Activated T-helper 1 cell treated with anti-CD3 and anti-CD28 coated beads, Interleukin-12 subunit alpha, Interleukin-12 subunit beta, Interleukin-2, Interleukin-4 antibody, amounts not matched to agents 30 ng/mL and 10 ng/mL and 1 ng/mL, durations not matched to agents 14 hours and 24 hours and 36 hours (primary cell): Measurements from ENCODE around the gene ASCL1. TPM values are rescaled to one million over a fixed set of nuclear protein-coding genes. Genes with fewer than 3 reads are reported as not detected.
A peak's percentile ranks its signal among the peaks of the same experiment; 100 is the strongest.

Experiments used
- DNase-seq: peaks from one replicate; pipeline ENCODE4 v3.0.0; 2021; ENCODE audit warnings: low spot score
- H3K27ac Mint-ChIP-seq: one replicate; pipeline ENCODE4 v1.8.0; 2021; ENCODE audit warnings: mild to moderate bottlenecking, mixed read lengths
- H3K27me3 Mint-ChIP-seq: one replicate; pipeline ENCODE4 v1.8.0; 2022; ENCODE audit warnings: mild to moderate bottlenecking, moderate library complexity, mixed read lengths; ENCODE audit not compliant: insufficient read depth
- H3K36me3 Mint-ChIP-seq: one replicate; pipeline ENCODE4 v1.8.0; 2021; ENCODE audit warnings: low read depth, mixed read lengths
- H3K4me1 Mint-ChIP-seq: one replicate; pipeline ENCODE4 v1.8.0; 2021; ENCODE audit warnings: low read depth, mixed read lengths
- H3K4me3 Mint-ChIP-seq: one replicate; pipeline ENCODE4 v1.8.0; 2021; ENCODE audit warnings: mild to moderate bottlenecking, moderate library complexity, mixed read lengths
- H3K9me3 Mint-ChIP-seq: one replicate; pipeline ENCODE4 v1.8.0; 2021; ENCODE audit warnings: mixed read lengths
- intact Hi-C: fragments of 100-400 bp; cut with micrococcal nuclease; formaldehyde crosslinking; loops from one replicate; pipeline ENCODE4 v1.15.1; 2024
- total RNA-seq: library from RNA; stranded (reverse); gene quantifications from 2 replicates; pipeline ENCODE4 v1.2.3, GENCODE V29; 2022

ASCL1 gene
- total RNA-seq, 1 donor from 2014 or later: 0.08 TPM

DNA sequence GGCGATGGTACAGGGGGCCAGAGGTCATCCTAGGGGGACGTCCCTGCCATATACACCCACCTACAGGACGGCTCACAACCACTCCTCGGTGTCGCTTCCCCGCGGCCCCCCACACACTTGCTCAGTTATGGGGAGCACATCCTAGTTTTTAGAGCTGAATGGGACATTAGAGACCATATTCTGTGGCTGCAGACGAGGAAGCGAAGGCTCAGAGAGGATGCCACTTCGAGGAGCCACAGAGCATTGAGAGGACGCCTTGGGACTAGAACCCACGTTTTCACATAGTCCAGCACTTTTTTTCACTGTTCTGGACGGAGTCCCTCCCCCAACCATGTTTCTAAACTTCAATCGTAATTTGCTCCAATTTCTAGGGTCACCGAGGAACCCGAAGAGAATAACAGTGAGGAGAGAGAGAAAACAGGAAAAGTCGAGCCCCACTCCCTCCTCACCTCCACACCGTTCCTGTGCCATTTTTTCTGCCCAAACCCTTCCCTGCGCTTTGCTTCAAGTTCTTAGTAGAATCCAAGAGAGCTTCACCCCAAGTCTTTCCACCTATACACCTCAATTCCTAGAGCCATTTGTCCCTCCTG, 641 bp upstream of the ASCL1 start:
- Mint-ChIP-seq H3K9me3 (no peaks in the 10 kb centered on the region), H3K27ac (peak overlapping the region; percentile 67), H3K36me3 (no peaks in the 10 kb centered on the region), H3K4me3 (peak overlapping the region; percentile 74), H3K27me3 (peaks cover 74% of the 10 kb centered on the region), H3K4me1 (peaks cover 37% of the 10 kb centered on the region)
- intact Hi-C loops: loop anchor here (1.0 kb wide), 1 partner anchor 8 kb away; no protein-coding TSS in a partner anchor
- no peak for DNase-seq

DNA sequence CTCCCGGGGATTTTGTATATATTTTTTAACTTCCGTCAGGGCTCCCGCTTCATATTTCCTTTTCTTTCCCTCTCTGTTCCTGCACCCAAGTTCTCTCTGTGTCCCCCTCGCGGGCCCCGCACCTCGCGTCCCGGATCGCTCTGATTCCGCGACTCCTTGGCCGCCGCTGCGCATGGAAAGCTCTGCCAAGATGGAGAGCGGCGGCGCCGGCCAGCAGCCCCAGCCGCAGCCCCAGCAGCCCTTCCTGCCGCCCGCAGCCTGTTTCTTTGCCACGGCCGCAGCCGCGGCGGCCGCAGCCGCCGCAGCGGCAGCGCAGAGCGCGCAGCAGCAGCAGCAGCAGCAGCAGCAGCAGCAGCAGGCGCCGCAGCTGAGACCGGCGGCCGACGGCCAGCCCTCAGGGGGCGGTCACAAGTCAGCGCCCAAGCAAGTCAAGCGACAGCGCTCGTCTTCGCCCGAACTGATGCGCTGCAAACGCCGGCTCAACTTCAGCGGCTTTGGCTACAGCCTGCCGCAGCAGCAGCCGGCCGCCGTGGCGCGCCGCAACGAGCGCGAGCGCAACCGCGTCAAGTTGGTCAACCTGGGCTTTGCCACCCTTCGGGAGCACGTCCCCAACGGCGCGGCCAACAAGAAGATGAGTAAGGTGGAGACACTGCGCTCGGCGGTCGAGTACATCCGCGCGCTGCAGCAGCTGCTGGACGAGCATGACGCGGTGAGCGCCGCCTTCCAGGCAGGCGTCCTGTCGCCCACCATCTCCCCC, 777 bp downstream of the ASCL1 start:
- Mint-ChIP-seq H3K27me3 (peaks cover 81% of the 10 kb centered on the region), H3K4me3 (peak overlapping the region; percentile 80), H3K36me3 (no peaks in the 10 kb centered on the region), H3K27ac (no peak overlapping the region), H3K9me3 (no peaks in the 10 kb centered on the region), H3K4me1 (peaks cover 41% of the 10 kb centered on the region)
- intact Hi-C loops: no loop called here
- no peak for DNase-seq

DNA sequence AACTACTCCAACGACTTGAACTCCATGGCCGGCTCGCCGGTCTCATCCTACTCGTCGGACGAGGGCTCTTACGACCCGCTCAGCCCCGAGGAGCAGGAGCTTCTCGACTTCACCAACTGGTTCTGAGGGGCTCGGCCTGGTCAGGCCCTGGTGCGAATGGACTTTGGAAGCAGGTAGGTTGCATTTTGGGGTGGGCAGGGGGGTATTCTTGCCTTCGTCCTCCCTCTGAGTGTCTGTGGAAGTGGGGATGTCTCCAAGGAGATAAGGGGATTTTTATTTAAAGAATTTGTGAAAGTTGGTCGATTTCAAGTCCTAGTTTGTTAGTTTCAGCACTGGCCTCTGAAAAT, 1.3 kb downstream of the ASCL1 start:
- intact Hi-C loops: no loop called here
- peak overlapping the region; percentile 50 for H3K4me3 Mint-ChIP-seq
- H3K36me3 Mint-ChIP-seq: no peaks in the 10 kb centered on the region
- peaks cover 5% of the 10 kb centered on the region for H3K9me3 Mint-ChIP-seq
- no peak for DNase-seq
- peak overlapping the region; percentile 42 for H3K27ac Mint-ChIP-seq
- peaks cover 87% of the 10 kb centered on the region for H3K27me3 Mint-ChIP-seq
- H3K4me1 Mint-ChIP-seq: peaks cover 35% of the 10 kb centered on the region

DNA sequence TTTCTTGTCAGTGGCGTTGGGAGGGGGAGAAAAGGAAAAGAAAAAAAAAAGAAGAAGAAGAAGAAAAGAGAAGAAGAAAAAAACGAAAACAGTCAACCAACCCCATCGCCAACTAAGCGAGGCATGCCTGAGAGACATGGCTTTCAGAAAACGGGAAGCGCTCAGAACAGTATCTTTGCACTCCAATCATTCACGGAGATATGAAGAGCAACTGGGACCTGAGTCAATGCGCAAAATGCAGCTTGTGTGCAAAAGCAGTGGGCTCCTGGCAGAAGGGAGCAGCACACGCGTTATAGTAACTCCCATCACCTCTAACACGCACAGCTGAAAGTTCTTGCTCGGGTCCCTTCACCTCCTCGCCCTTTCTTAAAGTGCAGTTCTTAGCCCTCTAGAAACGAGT, 1.9 kb downstream of the ASCL1 start:
- peak overlapping the region; percentile 50 for H3K4me3 Mint-ChIP-seq
- H3K9me3 Mint-ChIP-seq: peaks cover 11% of the 10 kb centered on the region
- H3K36me3 Mint-ChIP-seq: peaks cover 5% of the 10 kb centered on the region
- peak overlapping the region; percentile 42 for H3K27ac Mint-ChIP-seq
- no peak for DNase-seq
- intact Hi-C loops: no loop called here
- peaks cover 89% of the 10 kb centered on the region for H3K27me3 Mint-ChIP-seq
- peaks cover 34% of the 10 kb centered on the region for H3K4me1 Mint-ChIP-seq

DNA sequence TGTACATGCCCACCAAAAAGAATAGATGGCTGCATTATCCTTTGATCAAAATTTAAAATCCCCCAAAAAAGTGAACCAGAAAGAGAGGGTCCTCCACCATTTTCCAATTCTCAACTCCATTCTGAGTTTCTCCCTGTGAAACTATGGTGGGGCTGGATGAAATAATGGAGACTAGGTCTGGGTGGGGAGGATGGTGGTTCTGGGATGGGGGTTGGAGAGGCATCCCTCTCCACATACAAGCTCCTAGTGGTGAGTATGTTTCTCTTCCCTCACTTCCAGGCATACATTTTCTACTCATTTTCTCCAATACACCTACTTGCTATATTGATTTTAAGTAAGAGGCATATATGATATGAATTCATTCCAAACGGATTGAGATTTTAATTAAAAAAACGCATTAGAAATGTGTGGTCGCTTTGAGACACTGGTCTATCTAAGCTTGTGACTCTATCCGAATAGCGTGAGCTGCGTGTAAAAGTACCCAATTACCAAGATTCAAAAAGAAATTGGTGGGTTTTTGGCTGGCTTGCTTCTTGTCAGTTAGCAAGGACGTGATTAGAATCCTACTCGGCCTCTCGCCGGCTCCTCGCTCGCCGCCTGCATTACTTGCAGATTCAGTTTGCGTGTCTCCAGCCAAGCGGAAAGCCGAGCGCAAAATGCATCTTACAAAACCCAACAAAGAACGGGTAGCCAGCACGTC, 3.4 kb downstream of the ASCL1 start:
- no peak overlapping the region for H3K4me3 Mint-ChIP-seq
- peaks cover 90% of the 10 kb centered on the region for H3K27me3 Mint-ChIP-seq
- H3K4me1 Mint-ChIP-seq: peaks cover 45% of the 10 kb centered on the region
- peaks cover 5% of the 10 kb centered on the region for H3K36me3 Mint-ChIP-seq
- DNase-seq: no peak
- intact Hi-C loops: no loop called here
- peaks cover 13% of the 10 kb centered on the region for H3K9me3 Mint-ChIP-seq
- H3K27ac Mint-ChIP-seq: no peak overlapping the region

DNA sequence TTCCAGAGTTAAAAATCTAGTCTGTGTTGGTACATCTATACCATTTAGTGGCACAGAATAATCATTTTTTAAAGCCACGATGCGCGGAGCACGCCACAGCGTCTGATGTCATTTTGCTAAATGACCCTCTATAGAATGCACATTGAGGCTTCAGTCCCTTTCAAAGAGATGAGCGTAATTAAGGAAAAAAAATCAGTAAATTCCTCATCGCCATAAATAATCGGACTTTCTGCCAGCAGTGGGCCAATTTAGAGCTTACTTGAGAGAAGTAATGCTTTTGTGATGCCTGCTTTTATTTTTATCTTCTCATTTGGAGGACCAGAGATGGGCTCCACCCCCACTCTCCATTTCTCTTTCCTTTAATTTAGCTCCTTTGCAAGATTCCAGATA, 4.0 kb downstream of the ASCL1 start:
- H3K36me3 Mint-ChIP-seq: peaks cover 5% of the 10 kb centered on the region
- H3K9me3 Mint-ChIP-seq: peaks cover 13% of the 10 kb centered on the region
- peaks cover 46% of the 10 kb centered on the region for H3K4me1 Mint-ChIP-seq
- no peak for DNase-seq
- H3K4me3 Mint-ChIP-seq: no peak overlapping the region
- H3K27ac Mint-ChIP-seq: no peak overlapping the region
- intact Hi-C loops: no loop called here
- peaks cover 94% of the 10 kb centered on the region for H3K27me3 Mint-ChIP-seq

DNA sequence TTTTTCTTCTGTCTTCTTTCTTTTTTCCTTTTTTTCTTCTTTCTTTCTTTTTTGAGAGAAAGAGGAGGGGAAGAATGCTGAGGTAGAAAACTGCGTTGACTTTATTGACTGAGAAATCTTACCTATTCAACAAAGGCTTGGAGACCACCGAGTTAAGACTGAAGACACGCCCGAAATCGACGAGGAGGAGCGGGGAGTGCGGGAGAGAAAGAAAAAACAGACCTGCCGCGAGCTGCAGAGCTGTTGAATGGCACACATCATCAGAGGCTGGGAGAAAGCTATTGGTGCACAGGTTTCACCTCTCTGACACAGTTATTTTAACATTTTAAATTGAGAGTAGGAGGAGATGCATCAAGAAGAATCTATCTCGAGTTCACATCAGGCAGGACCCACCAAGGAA, 5.1 kb downstream of the ASCL1 start:
- Mint-ChIP-seq H3K4me1 (peaks cover 37% of the 10 kb centered on the region), H3K36me3 (peaks cover 5% of the 10 kb centered on the region), H3K27me3 (peaks cover 96% of the 10 kb centered on the region), H3K4me3 (no peak overlapping the region), H3K9me3 (peaks cover 13% of the 10 kb centered on the region), H3K27ac (no peak overlapping the region)
- DNase-seq: no peak
- intact Hi-C loops: no loop called here

DNA sequence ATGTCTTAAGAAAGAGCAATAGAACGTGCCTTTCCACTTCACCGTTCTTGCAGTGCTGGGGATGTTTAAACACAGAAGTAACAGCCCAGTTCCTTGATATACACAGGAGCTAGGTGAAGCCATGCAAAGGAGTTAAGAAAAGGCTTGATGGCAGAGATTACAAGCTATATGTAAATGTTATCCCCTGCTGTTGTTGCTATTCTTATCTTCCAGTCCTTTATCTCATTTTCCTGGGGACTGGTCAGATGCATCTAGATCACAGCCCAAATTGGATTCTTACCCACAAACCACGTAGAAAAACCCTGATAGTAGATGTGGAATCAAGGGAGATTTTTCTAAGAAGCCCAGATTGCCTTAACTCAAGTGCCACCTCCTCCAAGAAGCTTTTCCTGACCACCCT, 5.5 kb downstream of the ASCL1 start:
- intact Hi-C loops: no loop called here

DNA sequence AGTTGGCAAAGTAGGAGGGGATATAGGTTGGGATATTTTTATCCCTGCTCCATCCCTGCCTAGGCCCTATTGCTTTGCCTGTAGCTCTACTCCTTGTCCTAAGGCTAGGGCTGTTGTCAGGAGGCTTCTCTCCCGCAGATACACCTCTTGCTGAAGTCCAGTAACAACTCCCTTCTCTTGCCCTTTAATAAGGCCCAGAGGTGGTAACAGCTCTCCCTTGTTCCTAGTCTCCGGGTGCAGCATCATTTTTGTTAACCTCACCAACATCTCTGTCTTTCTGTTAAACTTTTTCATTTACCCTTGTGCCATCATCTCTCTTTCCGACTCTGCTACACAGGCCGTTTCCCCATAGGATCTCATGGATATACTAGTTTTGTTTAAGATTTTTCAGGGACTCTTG, 6.3 kb downstream of the ASCL1 start:
- peaks cover 5% of the 10 kb centered on the region for H3K36me3 Mint-ChIP-seq
- peaks cover 13% of the 10 kb centered on the region for H3K9me3 Mint-ChIP-seq
- H3K4me3 Mint-ChIP-seq: no peak overlapping the region
- no peak overlapping the region for H3K27ac Mint-ChIP-seq
- H3K4me1 Mint-ChIP-seq: peaks cover 37% of the 10 kb centered on the region
- intact Hi-C loops: loop anchor here (2.0 kb wide), 1 partner anchor 13 kb away; no protein-coding TSS in a partner anchor
- no peak for DNase-seq
- peaks cover 94% of the 10 kb centered on the region for H3K27me3 Mint-ChIP-seq

More for the DNA sequence above, 5.5 kb downstream of the ASCL1 start:
- peaks cover 96% of the 10 kb centered on the region for H3K27me3 Mint-ChIP-seq
- peaks cover 5% of the 10 kb centered on the region for H3K36me3 Mint-ChIP-seq
- peaks cover 13% of the 10 kb centered on the region for H3K9me3 Mint-ChIP-seq
- H3K27ac Mint-ChIP-seq: no peak overlapping the region
- DNase-seq: no peak
- peaks cover 37% of the 10 kb centered on the region for H3K4me1 Mint-ChIP-seq
- H3K4me3 Mint-ChIP-seq: no peak overlapping the region

DNA sequence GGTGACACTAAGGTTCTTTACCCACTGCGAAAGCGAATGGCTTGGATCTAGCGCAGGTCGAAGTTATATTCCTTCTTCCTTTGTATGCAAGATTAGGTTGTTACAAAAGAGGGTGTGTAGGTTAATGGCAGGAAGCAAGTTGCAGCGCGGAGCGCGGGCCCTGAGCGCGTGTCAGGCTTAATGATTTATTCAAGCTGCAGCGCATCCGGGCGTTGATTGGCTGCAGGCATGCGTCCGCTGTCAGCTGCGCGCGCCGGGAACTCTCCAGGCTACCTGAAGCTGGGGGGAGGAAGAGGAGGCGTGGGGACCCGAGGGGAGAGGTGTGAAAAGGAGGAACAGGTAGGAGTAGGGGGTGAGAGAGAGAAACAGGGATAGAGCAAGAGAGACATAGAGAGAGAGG, 7.4 kb downstream of the ASCL1 start:
- Mint-ChIP-seq H3K4me3 (peak overlapping the region; percentile 71), H3K4me1 (peaks cover 30% of the 10 kb centered on the region), H3K27me3 (peaks cover 91% of the 10 kb centered on the region), H3K36me3 (peaks cover 5% of the 10 kb centered on the region), H3K9me3 (peaks cover 13% of the 10 kb centered on the region), H3K27ac (no peak overlapping the region)
- DNase-seq: no peak
- intact Hi-C loops: loop anchor here (2.0 kb wide), 1 partner anchor 14 kb away; no protein-coding TSS in a partner anchor

DNA sequence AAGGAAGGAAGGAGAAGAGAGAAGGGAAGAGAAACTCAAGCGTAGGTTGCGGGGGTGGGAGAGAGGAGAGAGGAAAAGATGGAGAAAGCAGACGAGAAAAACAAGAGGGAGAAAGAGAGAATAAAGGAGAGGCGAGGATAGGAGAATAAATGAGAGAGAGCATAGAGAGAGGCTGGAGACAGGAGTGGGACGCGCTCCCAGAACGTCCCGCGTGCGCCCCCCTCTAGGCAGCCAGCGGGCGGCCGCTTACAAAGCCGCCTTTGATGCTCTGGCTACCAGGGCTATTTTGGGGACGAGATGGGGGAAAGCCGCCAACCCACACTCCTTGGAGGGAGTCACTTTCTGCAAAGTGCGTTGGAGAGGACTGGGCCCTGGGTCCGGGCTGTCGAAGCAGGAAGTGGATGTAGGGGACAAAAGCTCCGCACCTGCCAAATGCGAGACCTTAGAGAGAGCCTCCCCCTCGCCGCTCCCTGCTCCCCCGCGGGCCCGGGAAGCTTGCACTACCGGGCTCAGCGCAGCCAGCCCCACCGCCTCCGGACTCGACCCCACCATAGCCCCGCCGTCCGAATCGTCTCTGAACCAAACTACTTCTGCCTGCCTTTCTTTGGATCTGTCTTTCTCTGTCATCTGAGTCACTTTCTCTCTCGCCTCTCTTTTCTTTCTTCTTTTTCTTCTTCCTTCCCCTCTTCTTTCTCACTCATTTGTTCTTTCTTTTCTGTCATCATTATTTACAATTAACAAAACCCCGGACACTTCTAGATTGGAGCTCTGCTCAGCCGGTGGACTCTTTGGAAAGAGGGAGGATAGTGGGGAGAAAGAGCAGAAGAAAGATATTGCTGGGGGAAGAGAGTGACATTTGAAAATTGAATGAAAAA, 8.0 kb downstream of the ASCL1 start:
- Mint-ChIP-seq H3K36me3 (peaks cover 5% of the 10 kb centered on the region), H3K4me1 (peaks cover 30% of the 10 kb centered on the region), H3K9me3 (peaks cover 13% of the 10 kb centered on the region), H3K4me3 (peak overlapping the region; percentile 71), H3K27ac (no peak overlapping the region), H3K27me3 (peaks cover 91% of the 10 kb centered on the region)
- intact Hi-C loops: loop anchor here (2.0 kb wide), 1 partner anchor 15 kb away; no protein-coding TSS in a partner anchor
- no peak for DNase-seq

DNA sequence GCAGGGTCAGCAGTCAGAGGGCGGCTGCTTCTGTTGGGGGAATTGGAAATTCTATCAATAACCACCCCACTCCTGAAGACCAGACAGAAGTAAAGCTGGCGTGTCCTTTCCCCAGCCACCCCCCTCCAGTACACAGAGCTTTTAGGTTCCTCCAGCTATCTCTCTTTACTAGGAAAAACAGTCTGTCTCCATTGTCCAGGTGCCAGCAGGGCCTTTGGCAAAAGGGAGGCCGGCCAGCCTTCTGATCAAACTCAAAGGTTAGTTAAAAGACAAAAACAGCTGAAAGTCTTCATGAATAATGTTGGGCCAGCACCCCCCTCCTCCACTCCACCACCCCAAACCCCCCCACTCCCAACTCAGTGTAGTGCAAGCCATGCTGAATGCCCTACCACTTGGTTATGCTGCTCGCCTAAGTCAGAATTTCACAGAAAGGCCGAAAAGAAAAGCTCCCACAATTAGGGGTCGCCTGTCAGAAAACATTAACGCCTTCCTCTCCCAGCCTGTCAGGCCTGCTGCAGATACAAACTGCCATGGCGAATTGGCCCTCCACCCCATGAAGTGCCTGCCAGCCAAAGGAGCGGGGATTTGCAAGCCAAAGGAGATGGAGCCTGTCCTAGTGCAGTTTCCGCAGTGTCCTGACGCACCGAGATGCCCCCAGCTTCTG, 8.9 kb downstream of the ASCL1 start:
- Mint-ChIP-seq H3K4me3 (no peak overlapping the region), H3K27ac (no peak overlapping the region), H3K4me1 (peaks cover 30% of the 10 kb centered on the region), H3K27me3 (peaks cover 82% of the 10 kb centered on the region), H3K36me3 (peaks cover 5% of the 10 kb centered on the region), H3K9me3 (peaks cover 13% of the 10 kb centered on the region)
- no peak for DNase-seq
- intact Hi-C loops: no loop called here
